Chondrocyte (in vitro differentiated cells): ENCODE results near the gene PDLIM5. TPM values are rescaled to one million over a fixed set of nuclear protein-coding genes. Genes with fewer than 3 reads are reported as not detected.

ENCODE experiments used
- DNase-seq: peaks from one replicate; pipeline ENCODE4 v3.0.0; 2021; ENCODE audit warnings: mixed read lengths, low spot score
- H3K27ac Mint-ChIP-seq: one replicate; pipeline ENCODE4 v1.8.0; 2021; ENCODE audit warnings: mild to moderate bottlenecking, moderate library complexity, mixed read lengths; ENCODE audit not compliant: unreplicated experiment
- H3K27me3 Mint-ChIP-seq: 2 replicates; pipeline ENCODE4 v1.8.0; 2021; ENCODE audit warnings: low read depth, mixed read lengths
- H3K36me3 Mint-ChIP-seq: 2 replicates; pipeline ENCODE4 v1.8.0; 2021; ENCODE audit warnings: low read depth, mixed read lengths
- H3K4me1 Mint-ChIP-seq: 2 replicates; pipeline ENCODE4 v1.8.0; 2021; ENCODE audit warnings: low read depth, mild to moderate bottlenecking, mixed read lengths
- H3K4me3 Mint-ChIP-seq: one replicate; pipeline ENCODE4 v1.8.0; 2021; ENCODE audit warnings: mild to moderate bottlenecking, moderate library complexity, mixed read lengths; ENCODE audit not compliant: unreplicated experiment
- H3K9me3 Mint-ChIP-seq: 2 replicates; pipeline ENCODE4 v1.8.0; 2021; ENCODE audit warnings: low read depth, mixed read lengths
- CTCF ChIP-seq: fragments of 200-600 bp; sonication (generic); IDR thresholded peaks from 2 replicates; pipeline ENCODE4 v1.5.0; 2021; ENCODE audit warnings: antibody characterized with exemption, mild to moderate bottlenecking, moderate library complexity
- total RNA-seq: library from RNA; stranded (reverse); gene quantifications from 3 replicates; pipeline ENCODE4 v1.2.1, GENCODE V29; 2021

The PDLIM5 gene
- total RNA-seq, 1 donor from 2014 or later, result 329 TPM

DNA sequence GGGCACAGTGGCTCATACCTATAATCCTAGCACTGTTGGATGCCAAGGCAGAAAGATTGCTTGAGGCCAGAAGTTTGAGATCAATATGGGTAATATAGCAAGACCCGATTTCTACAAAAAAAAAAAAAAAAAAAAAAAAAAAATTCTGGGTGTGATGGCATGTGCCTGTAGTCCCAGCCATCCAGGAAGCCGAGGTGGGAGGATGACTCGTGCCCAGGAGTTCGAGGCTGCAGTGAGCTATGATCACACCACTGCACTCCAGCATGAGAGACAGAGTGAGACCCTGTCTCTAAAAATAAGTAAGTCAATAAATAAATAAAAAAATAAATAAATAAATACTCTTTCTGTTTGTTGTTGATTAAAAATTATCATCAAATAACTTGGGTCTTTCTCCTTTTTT lies 243.6 kb downstream of the PDLIM5 start:
- H3K4me1 Mint-ChIP-seq, result peaks cover 6% of the 10 kb centered on the region

DNA sequence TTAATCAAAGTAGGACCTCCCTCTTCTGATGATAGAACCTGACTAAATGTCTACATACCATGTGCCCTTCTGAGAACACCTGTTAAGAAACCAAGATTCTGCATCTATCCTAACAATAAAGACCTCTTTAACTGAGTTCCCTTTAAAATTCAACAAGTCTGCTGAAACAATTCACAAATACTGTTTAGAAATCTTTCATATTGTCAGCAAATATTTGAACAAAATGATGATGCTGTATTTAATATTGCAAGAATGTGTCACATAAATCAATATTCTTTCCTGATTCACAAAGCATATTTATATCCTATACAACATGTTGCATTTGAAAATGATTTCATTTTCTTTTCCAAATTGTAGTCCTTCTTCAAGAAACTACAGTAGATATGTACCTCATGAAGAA lies 246.4 kb downstream of the PDLIM5 start:
- no peak for TF ChIP-seq CTCF
- no peak overlapping the region for H3K27ac Mint-ChIP-seq
- peaks cover 4% of the 10 kb centered on the region for H3K4me1 Mint-ChIP-seq
- no peaks in the 10 kb centered on the region for H3K36me3 Mint-ChIP-seq
- H3K27me3 Mint-ChIP-seq, result no peaks in the 10 kb centered on the region
- DNase-seq, result no peak
- no peaks in the 10 kb centered on the region for H3K9me3 Mint-ChIP-seq
- no peak overlapping the region for H3K4me3 Mint-ChIP-seq

More for the DNA sequence above, 243.6 kb downstream of the PDLIM5 start:
- no peak for DNase-seq
- Mint-ChIP-seq H3K36me3 (no peaks in the 10 kb centered on the region), H3K27ac (no peak overlapping the region), H3K27me3 (no peaks in the 10 kb centered on the region), H3K9me3 (no peaks in the 10 kb centered on the region), H3K4me3 (no peak overlapping the region)
- no peak for TF ChIP-seq CTCF

GRCh38 chr4:94700298-94700697 lies 248.6 kb downstream of the PDLIM5 start:
- Mint-ChIP-seq H3K4me1 (peaks cover 4% of the 10 kb centered on the region), H3K9me3 (no peaks in the 10 kb centered on the region)
- no peak for DNase-seq

GRCh38 chr4:94701631-94702300 lies 250.0 kb downstream of the PDLIM5 start:
- no peaks in the 10 kb centered on the region for H3K36me3 Mint-ChIP-seq
- no peaks in the 10 kb centered on the region for H3K27me3 Mint-ChIP-seq
- TF ChIP-seq CTCF, result no peak
- no peak overlapping the region for H3K4me3 Mint-ChIP-seq
- H3K9me3 Mint-ChIP-seq, result no peaks in the 10 kb centered on the region
- peaks cover 4% of the 10 kb centered on the region for H3K4me1 Mint-ChIP-seq
- no peak overlapping the region for H3K27ac Mint-ChIP-seq
- no peak for DNase-seq

More at GRCh38 chr4:94700298-94700697, 248.6 kb downstream of the PDLIM5 start:
- Mint-ChIP-seq H3K36me3 (no peaks in the 10 kb centered on the region), H3K4me3 (no peak overlapping the region), H3K27ac (no peak overlapping the region), H3K27me3 (no peaks in the 10 kb centered on the region)
- no peak for TF ChIP-seq CTCF

- no peak overlapping the region for H3K4me3 Mint-ChIP-seq
- peaks cover 4% of the 10 kb centered on the region for H3K9me3 Mint-ChIP-seq
- DNase-seq, result no peak
- peaks cover 3% of the 10 kb centered on the region for H3K4me1 Mint-ChIP-seq
- peaks cover 1% of the 10 kb centered on the region for H3K36me3 Mint-ChIP-seq
- TF ChIP-seq CTCF, result no peak
- no peaks in the 10 kb centered on the region for H3K27me3 Mint-ChIP-seq
- H3K27ac Mint-ChIP-seq, result no peak overlapping the region
Measured at GRCh38 chr4:94711635-94712034, 259.9 kb downstream of the PDLIM5 start.
